ENCODE measurements around the gene PRRC2A.

The PRRC2A gene

DNA sequence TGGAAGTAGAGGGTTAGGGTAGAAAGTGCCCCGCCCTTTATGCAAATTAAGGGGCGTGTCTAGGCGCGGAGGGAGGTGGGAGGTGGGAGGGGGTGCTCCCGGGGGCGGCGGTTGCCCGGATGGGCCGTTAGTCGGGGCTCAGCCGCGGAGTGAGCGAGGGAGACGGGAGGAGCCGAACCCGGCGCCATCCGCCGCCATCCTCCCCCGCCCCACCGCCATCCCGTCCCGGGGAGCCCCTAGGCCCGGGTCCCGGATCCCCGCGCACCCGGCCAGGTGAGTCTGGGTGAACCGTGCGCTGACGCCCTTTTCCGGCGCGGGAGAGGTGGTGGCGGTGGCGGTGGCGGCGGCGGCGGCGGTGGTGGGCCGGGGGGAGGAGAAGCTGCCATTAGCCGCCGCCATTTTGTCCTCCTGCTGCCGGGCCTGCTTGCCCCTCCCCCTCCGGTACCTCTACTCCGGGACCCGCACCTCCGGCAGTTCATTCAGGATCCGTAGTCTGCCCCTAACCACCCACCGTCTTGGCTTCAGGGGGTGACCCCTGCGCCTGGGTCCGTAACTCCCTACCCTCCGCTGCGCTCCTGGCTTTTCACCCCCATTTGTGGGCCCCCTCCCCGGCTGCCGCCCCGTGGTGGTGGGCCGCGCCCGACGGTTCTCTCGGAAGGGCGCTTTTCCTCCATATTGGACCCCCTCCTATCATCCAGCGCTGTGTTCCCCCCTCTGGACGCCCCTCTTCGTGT is at the start of gene PRRC2A:
Gene PRRC2A (plus strand): TSS at position 130 of the 734 bp plus-strand sequence. CDS start 2,075 bp downstream, outside the sequence.
- no peak for DNase-seq (ENCODE audit: low read depth)
- TF ChIP-seq, protein P1, sequence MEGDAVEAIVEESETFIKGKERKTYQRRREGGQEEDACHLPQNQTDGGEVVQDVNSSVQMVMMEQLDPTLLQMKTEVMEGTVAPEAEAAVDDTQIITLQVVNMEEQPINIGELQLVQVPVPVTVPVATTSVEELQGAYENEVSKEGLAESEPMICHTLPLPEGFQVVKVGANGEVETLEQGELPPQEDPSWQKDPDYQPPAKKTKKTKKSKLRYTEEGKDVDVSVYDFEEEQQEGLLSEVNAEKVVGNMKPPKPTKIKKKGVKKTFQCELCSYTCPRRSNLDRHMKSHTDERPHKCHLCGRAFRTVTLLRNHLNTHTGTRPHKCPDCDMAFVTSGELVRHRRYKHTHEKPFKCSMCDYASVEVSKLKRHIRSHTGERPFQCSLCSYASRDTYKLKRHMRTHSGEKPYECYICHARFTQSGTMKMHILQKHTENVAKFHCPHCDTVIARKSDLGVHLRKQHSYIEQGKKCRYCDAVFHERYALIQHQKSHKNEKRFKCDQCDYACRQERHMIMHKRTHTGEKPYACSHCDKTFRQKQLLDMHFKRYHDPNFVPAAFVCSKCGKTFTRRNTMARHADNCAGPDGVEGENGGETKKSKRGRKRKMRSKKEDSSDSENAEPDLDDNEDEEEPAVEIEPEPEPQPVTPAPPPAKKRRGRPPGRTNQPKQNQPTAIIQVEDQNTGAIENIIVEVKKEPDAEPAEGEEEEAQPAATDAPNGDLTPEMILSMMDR (IDR thresholded peaks at IDR 0.05; ENCODE audit: insufficient read depth, low read depth, low read length, missing control alignments) = no peak
- H3K4me3 ChIP-seq (ENCODE audit: low read depth, low read length) = peak within 1 kb of the TSS; percentile 98

DNA sequence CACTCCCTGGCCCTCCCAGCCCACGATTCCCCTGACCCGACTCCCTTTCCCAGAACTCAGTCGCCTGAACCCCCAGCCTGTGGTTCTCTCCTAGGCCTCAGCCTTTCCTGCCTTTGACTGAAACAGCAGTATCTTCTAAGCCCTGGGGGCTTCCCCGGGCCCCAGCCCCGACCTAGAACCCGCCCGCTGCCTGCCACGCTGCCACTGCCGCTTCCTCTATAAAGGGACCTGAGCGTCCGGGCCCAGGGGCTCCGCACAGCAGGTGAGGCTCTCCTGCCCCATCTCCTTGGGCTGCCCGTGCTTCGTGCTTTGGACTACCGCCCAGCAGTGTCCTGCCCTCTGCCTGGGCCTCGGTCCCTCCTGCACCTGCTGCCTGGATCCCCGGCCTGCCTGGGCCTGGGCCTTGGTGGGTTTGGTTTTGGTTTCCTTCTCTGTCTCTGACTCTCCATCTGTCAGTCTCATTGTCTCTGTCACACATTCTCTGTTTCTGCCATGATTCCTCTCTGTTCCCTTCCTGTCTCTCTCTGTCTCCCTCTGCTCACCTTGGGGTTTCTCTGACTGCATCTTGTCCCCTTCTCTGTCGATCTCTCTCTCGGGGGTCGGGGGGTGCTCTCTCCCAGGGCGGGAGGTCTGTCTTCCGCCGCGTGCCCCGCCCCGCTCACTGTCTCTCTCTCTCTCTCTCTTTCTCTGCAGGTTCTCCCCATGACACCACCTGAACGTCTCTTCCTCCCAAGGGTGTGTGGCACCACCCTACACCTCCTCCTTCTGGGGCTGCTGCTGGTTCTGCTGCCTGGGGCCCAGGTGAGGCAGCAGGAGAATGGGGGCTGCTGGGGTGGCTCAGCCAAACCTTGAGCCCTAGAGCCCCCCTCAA is 48.2 kb upstream of the PRRC2A start, which contains the start of gene LTA:
Gene LTA (plus strand): TSS at position 249 of the 871 bp plus-strand sequence. CDS start 454 bp downstream, at position 703.
- DNase-seq (ENCODE audit: low read depth) = peak; percentile 78
- TF ChIP-seq, protein P1 (IDR thresholded peaks at IDR 0.05; ENCODE audit: insufficient read depth, low read depth, low read length, missing control alignments) = no peak
- H3K4me3 ChIP-seq (ENCODE audit: low read depth, low read length) = peak within 1 kb of the TSS; percentile 73

DNA sequence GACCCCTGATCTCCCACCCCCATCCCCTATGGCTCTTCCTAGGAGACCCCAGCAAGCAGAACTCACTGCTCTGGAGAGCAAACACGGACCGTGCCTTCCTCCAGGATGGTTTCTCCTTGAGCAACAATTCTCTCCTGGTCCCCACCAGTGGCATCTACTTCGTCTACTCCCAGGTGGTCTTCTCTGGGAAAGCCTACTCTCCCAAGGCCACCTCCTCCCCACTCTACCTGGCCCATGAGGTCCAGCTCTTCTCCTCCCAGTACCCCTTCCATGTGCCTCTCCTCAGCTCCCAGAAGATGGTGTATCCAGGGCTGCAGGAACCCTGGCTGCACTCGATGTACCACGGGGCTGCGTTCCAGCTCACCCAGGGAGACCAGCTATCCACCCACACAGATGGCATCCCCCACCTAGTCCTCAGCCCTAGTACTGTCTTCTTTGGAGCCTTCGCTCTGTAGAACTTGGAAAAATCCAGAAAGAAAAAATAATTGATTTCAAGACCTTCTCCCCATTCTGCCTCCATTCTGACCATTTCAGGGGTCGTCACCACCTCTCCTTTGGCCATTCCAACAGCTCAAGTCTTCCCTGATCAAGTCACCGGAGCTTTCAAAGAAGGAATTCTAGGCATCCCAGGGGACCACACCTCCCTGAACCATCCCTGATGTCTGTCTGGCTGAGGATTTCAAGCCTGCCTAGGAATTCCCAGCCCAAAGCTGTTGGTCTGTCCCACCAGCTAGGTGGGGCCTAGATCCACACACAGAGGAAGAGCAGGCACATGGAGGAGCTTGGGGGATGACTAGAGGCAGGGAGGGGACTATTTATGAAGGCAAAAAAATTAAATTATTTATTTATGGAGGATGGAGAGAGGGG is 47.0 kb upstream of the PRRC2A start:
- no peak for DNase-seq (ENCODE audit: low read depth)
- TF ChIP-seq, protein P1 (IDR thresholded peaks at IDR 0.05; ENCODE audit: insufficient read depth, low read depth, low read length, missing control alignments) = no peak
- H3K4me3 ChIP-seq (ENCODE audit: low read depth, low read length) = peak overlapping the region; percentile 73

DNA sequence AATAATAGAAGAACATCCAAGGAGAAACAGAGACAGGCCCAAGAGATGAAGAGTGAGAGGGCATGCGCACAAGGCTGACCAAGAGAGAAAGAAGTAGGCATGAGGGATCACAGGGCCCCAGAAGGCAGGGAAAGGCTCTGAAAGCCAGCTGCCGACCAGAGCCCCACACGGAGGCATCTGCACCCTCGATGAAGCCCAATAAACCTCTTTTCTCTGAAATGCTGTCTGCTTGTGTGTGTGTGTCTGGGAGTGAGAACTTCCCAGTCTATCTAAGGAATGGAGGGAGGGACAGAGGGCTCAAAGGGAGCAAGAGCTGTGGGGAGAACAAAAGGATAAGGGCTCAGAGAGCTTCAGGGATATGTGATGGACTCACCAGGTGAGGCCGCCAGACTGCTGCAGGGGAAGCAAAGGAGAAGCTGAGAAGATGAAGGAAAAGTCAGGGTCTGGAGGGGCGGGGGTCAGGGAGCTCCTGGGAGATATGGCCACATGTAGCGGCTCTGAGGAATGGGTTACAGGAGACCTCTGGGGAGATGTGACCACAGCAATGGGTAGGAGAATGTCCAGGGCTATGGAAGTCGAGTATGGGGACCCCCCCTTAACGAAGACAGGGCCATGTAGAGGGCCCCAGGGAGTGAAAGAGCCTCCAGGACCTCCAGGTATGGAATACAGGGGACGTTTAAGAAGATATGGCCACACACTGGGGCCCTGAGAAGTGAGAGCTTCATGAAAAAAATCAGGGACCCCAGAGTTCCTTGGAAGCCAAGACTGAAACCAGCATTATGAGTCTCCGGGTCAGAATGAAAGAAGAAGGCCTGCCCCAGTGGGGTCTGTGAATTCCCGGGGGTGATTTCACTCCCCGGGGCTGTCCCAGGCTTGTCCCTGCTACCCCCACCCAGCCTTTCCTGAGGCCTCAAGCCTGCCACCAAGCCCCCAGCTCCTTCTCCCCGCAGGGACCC is 46.1 kb upstream of the PRRC2A start:
- DNase-seq (ENCODE audit: low read depth) = peak; percentile 70
- H3K4me3 ChIP-seq (ENCODE audit: low read depth, low read length) = peak overlapping the region; percentile 73
- TF ChIP-seq, protein P1 (IDR thresholded peaks at IDR 0.05; ENCODE audit: insufficient read depth, low read depth, low read length, missing control alignments) = no peak

DNA sequence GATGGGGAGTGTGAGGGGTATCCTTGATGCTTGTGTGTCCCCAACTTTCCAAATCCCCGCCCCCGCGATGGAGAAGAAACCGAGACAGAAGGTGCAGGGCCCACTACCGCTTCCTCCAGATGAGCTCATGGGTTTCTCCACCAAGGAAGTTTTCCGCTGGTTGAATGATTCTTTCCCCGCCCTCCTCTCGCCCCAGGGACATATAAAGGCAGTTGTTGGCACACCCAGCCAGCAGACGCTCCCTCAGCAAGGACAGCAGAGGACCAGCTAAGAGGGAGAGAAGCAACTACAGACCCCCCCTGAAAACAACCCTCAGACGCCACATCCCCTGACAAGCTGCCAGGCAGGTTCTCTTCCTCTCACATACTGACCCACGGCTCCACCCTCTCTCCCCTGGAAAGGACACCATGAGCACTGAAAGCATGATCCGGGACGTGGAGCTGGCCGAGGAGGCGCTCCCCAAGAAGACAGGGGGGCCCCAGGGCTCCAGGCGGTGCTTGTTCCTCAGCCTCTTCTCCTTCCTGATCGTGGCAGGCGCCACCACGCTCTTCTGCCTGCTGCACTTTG is 45.1 kb upstream of the PRRC2A start, which contains the start of gene TNF:
Gene TNF (plus strand): TSS at position 231 of the 567 bp plus-strand sequence. CDS start 177 bp downstream, at position 408.
- TF ChIP-seq, protein P1 (IDR thresholded peaks at IDR 0.05; ENCODE audit: insufficient read depth, low read depth, low read length, missing control alignments) = no peak
- H3K4me3 ChIP-seq (ENCODE audit: low read depth, low read length) = peak within 1 kb of the TSS; percentile 73
- peak; percentile 94 for DNase-seq (ENCODE audit: low read depth)

All from GM12865 (cell line).